ENCODE measurements around the gene TM9SF2.
"Not testable (repeated sequence)": the region's sequence is repeated elsewhere in the genome, so short reads cannot be mapped to it uniquely, and the experiment has no call there.

The TM9SF2 gene

DNA sequence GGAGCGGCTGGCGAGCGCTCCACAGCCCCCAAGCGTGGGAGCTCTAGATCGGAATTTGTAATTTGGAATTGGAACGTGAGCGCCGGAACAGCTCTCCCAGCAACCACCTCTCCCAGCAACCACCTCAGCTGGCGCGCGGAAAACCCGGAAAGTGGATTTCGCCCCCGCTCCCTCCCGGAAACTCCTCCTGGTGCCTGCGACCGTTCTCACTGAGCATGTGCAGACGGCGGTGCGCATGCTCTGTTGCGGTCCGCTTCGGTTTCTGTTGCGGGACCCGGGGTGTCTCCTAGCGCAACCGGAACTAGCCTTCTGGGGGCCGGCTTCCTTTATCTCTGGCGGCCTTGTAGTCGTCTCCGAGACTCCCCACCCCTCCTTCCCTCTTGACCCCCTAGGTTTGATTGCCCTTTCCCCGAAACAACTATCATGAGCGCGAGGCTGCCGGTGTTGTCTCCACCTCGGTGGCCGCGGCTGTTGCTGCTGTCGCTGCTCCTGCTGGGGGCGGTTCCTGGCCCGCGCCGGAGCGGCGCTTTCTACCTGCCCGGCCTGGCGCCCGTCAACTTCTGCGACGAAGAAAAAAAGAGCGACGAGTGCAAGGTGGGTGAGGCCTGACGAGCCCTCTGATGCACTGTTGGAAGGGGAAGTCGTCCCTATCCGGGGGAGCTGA is at the start of gene TM9SF2:
TSS of gene TM9SF2 (plus strand) at position 289 of the 664 bp plus-strand sequence. CDS start at position 424, 135 bp downstream.
- DNase-seq = peak; percentile 99

DNA sequence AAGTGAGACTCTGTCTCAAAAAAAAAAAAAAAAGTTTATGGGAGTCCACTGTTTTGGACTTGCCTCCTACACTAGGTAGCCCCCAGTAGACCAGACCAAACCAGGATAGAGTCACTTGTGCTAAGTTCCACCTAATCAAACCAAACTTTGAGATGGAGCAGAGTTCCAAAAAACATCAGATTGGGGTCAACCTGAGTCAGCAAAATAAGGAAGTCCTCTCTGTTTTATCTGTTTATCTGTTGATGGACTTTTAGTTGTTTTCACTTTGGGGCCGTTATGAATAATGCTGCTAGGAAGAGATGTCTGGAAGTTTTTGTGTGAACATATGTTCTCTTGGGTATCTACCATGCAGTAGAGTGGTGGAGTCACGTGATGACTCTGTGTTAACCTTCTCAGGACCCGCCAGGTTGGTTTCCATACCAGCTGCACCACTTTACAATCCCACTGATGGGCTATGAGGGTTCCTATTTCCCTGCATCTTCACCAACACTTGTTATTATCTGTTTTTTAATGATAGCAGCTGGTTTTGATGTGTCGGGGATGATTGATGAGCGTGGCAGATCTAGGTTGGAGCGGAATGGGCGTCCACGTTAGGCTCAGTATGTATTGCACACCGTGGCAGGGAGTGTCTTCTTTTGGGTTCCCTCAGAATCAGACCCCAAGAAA is 46.6 kb upstream of the TM9SF2 start:
- no peak for DNase-seq

DNA sequence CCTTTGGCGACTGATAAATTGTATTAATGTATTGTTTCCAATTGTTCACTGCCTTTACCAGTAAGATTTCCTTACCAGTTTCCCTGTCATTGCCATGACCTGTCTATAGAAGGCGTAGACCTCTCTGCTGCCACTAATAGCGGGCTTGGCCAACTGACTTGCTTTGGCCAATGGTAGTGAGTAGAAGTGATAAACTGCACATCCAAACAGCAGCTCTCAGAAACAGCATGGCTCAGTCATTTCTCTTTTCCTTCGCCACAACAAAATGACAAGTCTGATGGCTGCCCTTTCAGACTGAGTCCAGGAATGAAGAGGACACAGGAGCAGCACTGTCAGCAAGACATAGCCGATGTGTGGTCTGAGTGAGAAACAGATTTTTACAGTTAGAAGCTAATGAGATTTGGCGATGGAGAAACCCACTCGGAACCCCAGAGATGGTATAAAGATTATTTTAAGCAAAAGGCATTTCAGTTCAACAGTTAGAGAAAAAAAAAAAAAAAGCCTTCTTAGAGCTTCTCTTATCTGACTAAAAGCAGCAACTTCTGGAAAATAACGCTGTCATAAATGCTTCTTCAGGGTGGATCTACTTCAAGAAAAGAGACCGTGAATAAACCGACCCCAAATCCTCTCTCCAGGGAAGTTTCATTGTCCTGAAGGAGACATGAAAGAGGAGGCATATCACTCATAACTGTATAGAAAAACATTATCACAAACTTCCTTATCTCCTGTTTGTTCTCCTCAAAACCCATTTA is 42.0 kb upstream of the TM9SF2 start:
- DNase-seq = no peak

DNA sequence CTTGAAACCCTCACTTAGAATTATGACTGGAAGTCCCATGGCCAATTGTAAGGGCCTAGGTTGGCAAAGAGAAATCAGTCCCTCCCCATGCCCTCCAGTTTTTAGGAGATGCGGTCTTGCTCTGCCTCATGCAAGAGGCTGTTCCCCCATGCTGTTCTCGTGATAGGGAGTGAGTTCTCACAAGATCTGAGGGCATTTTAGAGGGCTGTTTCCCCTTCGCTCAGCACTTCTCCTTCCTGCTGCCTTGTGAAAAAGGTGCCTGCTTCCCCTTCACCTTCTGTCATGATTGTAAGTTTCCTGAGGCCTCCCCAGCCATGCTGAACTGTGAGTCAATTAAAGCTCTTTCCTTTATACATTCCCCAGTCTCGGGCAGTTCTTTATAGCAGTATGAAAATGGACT is 40.5 kb upstream of the TM9SF2 start:
- DNase-seq = not testable (repeated sequence)

GRCh38 chr13:99463646-99464397 is 37.5 kb upstream of the TM9SF2 start:
- no peak for DNase-seq

DNA sequence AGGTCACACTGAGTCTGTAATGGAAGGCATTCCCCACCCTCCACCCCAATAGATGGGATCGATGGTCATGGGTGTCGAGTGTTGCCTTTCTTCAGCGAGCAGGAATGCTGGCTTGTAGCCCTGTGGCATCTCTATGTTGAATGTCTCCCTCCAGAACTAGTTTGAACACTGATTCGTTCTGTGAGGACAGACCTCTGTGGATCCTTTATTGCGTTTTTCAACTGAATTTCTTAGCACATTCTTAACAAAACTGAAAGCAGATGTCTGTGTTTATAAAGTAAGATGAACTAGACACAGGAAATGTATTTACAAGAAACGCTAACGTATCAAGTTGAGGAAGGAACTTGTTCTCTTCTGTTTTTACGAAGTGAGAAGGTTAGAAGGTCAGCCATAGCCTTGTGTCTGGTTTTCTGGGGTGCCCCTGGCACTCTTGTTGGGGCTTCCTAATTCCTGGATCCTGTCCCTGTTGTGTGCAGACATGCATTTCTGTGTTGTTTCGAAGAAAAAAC is 36.8 kb upstream of the TM9SF2 start:
- no peak for DNase-seq

- peak in 2 of 3 experiments; percentile 84 to 93 for DNase-seq
Observed at GRCh38 chr13:99465454-99465853, 35.8 kb upstream of the TM9SF2 start.

DNA sequence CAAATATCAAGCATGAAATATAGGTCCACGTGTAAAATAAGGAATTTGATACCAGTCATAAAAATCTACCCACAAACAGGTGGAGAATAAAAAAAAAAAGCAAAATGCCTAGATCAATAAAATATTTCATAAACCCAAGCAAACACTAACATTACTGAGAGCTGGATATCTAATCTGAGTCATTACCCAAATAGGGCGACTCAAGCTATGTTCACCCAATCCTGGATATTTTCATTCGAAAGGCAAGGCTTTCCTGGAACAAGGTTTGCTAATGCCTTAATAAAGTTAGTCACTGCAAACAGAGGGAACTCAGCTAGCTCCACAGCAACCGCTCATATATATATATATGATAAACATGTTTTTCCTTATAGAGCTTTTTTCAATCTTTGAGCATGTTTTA is 33.5 kb upstream of the TM9SF2 start:
- peak in 1 of 3 experiments; percentile 65 for DNase-seq

- DNase-seq = no peak
Observed at GRCh38 chr13:99469041-99469440, 32.2 kb upstream of the TM9SF2 start.

DNA sequence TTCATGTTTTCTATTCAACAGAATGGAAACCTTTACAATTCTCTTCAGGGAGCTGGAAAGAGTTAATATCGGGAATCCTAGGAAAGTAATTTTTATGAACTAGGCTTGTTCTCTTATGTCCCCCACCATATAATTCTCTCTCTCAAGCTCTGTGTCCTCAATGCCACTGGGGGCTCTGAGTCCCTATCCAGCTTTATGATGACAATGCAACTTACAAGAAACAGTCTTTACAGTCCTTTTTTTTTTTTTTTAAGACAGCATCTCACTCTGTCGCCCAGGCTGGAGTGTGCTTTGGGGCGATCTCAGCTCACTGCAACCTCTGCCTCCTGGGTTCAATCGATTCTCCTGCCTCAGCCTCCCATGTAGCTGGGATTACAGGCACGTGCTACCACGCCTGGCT is 31.2 kb upstream of the TM9SF2 start:
- no peak for DNase-seq

DNA sequence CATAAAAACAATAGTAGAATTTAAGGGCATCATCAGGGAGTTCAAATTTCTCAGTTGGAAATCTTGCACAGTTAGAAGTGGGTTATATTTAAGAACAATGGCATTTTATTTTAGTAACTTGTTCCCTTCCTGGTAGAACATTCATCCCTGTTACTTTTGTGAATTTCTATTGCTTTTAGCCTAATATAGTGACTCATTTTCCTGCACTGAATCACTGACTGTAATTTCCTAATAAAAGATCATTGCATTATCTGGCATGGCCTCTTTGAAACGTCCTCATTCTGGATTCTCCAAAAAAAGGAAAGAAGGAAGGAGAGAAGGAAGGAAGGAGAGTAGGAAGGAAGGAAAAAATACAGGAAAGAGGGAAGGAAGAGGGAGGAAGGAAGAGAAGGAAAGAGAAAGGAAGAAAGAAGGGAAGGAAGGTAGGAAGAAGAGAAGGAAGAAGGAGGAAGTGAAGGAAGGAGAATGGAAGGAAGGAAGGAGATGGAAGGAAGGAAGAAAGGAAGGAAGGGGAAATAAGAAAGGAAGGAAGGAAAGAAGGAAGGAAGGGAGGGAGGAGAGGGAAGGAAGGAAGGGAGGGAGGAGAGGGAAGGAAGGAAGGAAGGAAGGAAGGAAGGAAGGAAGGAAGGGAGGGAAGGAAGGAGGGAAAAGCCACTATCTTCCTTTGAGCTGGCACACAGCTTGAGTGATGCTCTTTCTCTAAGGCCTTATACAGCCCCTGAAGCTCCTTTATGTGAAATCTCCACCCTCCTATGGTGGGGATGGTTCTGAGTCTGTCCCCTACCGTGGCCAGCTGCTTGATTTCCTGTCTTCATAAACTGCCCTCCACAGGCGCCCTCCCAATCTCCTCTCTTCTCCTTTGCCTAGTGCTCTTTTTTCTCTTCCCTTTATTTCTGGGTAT is 29.8 kb upstream of the TM9SF2 start:
- DNase-seq = no peak

- no peak for DNase-seq
Observed at GRCh38 chr13:99472122-99472440, 29.2 kb upstream of the TM9SF2 start.

- no peak for DNase-seq
Observed at GRCh38 chr13:99473515-99473914, 27.8 kb upstream of the TM9SF2 start.

DNA sequence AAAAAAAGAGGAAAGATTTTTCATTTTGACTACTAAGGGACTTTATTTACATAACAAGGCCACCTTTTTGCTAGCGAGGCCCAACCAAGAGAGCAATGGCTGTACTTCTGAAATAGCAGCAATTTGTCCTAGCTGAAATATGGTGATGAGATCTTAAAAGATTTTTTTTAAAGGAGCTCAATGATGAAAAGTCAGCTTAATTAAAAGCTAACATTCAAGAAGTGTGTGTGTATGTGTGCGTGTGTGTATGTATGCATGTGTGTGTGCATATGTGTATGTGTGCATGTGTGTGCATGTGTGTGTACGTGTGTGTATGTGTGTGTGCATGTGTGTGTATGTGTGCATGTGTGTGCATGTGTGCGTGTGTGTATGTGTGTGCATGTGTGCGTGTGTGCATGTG is 24.6 kb upstream of the TM9SF2 start:
- no peak for DNase-seq

DNA sequence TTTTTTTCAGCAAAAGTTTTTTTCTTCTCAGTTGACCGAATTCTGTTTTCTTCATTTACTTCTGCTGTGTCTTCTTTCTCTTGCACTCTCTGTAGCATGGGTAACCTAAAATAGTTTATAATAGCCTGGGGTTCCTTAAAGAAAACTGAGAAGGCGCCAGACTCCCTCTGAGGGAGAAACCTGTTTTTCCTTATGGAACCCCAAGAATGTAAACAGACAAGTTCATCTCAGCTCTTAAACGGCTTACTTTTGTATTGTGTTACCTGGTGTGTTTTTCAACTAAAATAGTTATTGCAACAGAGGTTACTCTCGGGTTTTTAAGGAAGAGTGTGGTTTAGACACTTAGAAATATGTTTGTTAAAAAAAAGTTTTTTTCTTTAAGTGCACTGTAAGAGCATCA is 23.8 kb upstream of the TM9SF2 start:
- no peak for DNase-seq

DNA sequence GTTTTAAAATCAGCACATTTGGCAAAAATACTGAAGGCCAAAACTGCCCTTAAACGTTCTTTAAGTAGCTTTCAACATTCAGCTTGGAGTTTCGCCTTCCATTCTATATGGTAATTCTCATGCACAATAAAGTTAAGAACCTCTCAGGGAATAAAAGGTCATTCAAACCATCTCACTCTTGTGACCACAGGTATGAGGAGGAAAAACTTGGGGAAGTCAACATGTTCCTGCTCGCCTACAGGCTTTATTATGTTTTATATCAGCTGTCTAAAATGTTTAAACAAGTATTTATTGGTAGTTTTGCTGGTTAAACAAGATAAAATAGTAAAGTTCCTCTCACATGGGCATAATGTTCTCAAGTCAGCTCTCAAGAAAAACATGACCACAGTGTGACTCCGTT is 19.9 kb upstream of the TM9SF2 start:
- DNase-seq = peak in 1 of 3 experiments; percentile 59

DNA sequence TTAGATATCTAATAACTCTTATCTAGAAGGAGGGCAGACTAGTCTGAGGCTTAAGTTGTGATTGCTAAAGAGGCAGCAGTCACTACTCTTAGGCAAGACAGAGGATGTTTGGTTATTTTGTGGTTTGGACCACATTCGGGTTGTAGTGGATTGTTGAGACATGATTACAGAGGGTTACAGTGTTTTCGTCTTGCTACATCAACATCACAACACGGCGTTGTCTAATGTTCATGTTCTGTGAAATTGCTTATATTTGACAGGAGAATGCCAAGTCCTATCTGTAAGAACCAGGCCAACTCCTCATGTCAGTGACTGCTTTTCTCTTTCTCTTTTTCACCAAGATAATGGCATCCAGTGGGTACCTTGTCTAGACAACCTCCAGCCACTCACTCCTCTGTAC is 16.8 kb upstream of the TM9SF2 start:
- no peak for DNase-seq

- no peak for DNase-seq
Observed at GRCh38 chr13:99486996-99487395, 14.3 kb upstream of the TM9SF2 start.

DNA sequence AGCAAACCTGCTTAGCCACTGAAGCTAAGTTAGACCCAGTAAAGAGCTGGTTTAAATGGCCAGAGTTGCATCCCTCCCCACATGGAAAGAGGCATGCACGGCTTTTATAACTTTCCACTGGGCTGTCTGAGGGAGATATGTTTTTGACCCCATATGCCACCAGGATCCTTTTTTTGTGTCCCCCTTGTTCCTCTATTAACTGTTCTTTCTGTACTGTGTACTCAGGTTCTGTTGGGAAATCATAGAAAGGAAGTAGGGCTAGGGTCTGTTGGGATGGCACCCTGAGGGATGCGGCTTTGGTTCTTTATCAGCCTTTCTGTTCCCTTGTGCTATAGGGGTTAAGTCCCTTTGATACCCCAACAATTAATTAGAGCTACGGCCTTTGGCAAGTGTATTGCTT is 12.2 kb upstream of the TM9SF2 start:
- no peak for DNase-seq

- DNase-seq = not testable (repeated sequence)
Observed at GRCh38 chr13:99491750-99492149, 9.5 kb upstream of the TM9SF2 start.

- no peak for DNase-seq
Observed at GRCh38 chr13:99495466-99496183, 5.6 kb upstream of the TM9SF2 start.

Data from NCI-H1417 (cell line).